HG02840 (cell line): Measurements from ENCODE around the gene PRPH.

Experiments
- ATAC-seq: cut with Tn5 transposase; IDR thresholded peaks from one replicate; pipeline ENCODE4 v1.9.1; 2021; ENCODE audit warnings: mild to moderate bottlenecking, moderate library complexity, moderate number of reproducible peaks; ENCODE audit not compliant: unreplicated experiment, low FRiP score

The PRPH gene

GRCh38 chr12:49344486-49345050, 49.6 kb downstream of the PRPH start:
- ATAC-seq = no peak

- no peak for ATAC-seq
Observed at GRCh38 chr12:49345051-49345824, 50.3 kb downstream of the PRPH start.

- ATAC-seq = no peak
Observed at GRCh38 chr12:49345825-49346658, 51.1 kb downstream of the PRPH start.

- ATAC-seq = no peak
Observed at GRCh38 chr12:49346659-49347310, 51.8 kb downstream of the PRPH start, which contains the start of gene DNAJC22. DNAJC22 (plus strand) TSS chr12:49346888; CDS start chr12:49348873, 1,985 bp downstream.

GRCh38 chr12:49347311-49348193, 52.6 kb downstream of the PRPH start:
- ATAC-seq = no peak
